Measurements from ENCODE around the gene PTPN12.
A peak's percentile ranks its signal among the peaks of the same experiment; 100 is the strongest.
"Not testable (repeated sequence)": the region's sequence is repeated elsewhere in the genome, so short reads cannot be mapped to it uniquely, and the experiment has no call there.

The PTPN12 gene

GRCh38 chr7:77529279-77529678 is 7.8 kb upstream of the PTPN12 start:
- Histone ChIP-seq H3K4me3 (replicated peaks; ENCODE audit: insufficient read depth, low read length) (no peak overlapping the region), H3K27ac (replicated peaks) (no peak overlapping the region), H3K27me3 (ENCODE audit: insufficient read depth, poor library complexity, severe bottlenecking) (no peaks in the 10 kb centered on the region)
- peak in 1 of 2 experiments; percentile 29 for DNase-seq (ENCODE audit: low read depth in 1 of 2, low spot score in 1 of 2)
- no peak for TF ChIP-seq POLR2AphosphoS5 (IDR thresholded peaks at IDR 0.05; ENCODE audit: low read depth)
- no peak for TF ChIP-seq CTCF (IDR thresholded peaks at IDR 0.05; ENCODE audit: insufficient read depth, low read length)
- TF ChIP-seq REST (IDR thresholded peaks at IDR 0.05; ENCODE audit: insufficient replicate concordance, low read depth), result no peak
- TF ChIP-seq GABPA (IDR thresholded peaks at IDR 0.05; ENCODE audit: low read depth), result no peak
- no peak for TF ChIP-seq SPI1 (IDR thresholded peaks at IDR 0.05; ENCODE audit: borderline replicate concordance, low read depth)

- no peaks in the 10 kb centered on the region for H3K27me3 ChIP-seq (ENCODE audit: insufficient read depth, poor library complexity, severe bottlenecking)
- peak overlapping the region; percentile 57 for H3K27ac ChIP-seq (replicated peaks)
- TF ChIP-seq GABPA (IDR thresholded peaks at IDR 0.05; ENCODE audit: low read depth), result no peak
- no peak for TF ChIP-seq POLR2AphosphoS5 (IDR thresholded peaks at IDR 0.05; ENCODE audit: low read depth)
- peak; percentile 28; the same call in 1 of the 2 replicates for TF ChIP-seq SPI1 (IDR thresholded peaks at IDR 0.05; ENCODE audit: borderline replicate concordance, low read depth)
- H3K4me3 ChIP-seq (replicated peaks; ENCODE audit: insufficient read depth, low read length), result no peak overlapping the region
- DNase-seq (ENCODE audit: low read depth in 1 of 2, low spot score in 1 of 2), result peak in 1 of 2 experiments; percentile 55
These were observed 6.1 kb upstream of the PTPN12 start for GRCh38 chr7:77531038-77531437.

- Histone ChIP-seq H3K27me3 (ENCODE audit: insufficient read depth, poor library complexity, severe bottlenecking) (no peaks in the 10 kb centered on the region), H3K4me3 (replicated peaks; ENCODE audit: insufficient read depth, low read length) (no peak overlapping the region), H3K27ac (replicated peaks) (peak overlapping the region; percentile 16; the same call in 1 of the 2 replicates)
- no peak for TF ChIP-seq POLR2AphosphoS5 (IDR thresholded peaks at IDR 0.05; ENCODE audit: low read depth)
- no peak for TF ChIP-seq CTCF (IDR thresholded peaks at IDR 0.05; ENCODE audit: insufficient read depth, low read length)
- TF ChIP-seq GABPA (IDR thresholded peaks at IDR 0.05; ENCODE audit: low read depth), result no peak
- TF ChIP-seq REST (IDR thresholded peaks at IDR 0.05; ENCODE audit: insufficient replicate concordance, low read depth), result no peak
- no peak for TF ChIP-seq SPI1 (IDR thresholded peaks at IDR 0.05; ENCODE audit: borderline replicate concordance, low read depth)
- no peak for DNase-seq (ENCODE audit: low read depth in 1 of 2, low spot score in 1 of 2)
These were observed 4.8 kb upstream of the PTPN12 start for GRCh38 chr7:77532247-77532646.

- H3K4me3 ChIP-seq (replicated peaks; ENCODE audit: insufficient read depth, low read length); H3K27ac ChIP-seq (replicated peaks); H3K27me3 ChIP-seq (ENCODE audit: insufficient read depth, poor library complexity, severe bottlenecking); DNase-seq (ENCODE audit: low read depth in 1 of 2, low spot score in 1 of 2): not testable (repeated sequence)
These were observed 4.4 kb upstream of the PTPN12 start for GRCh38 chr7:77532732-77533131.

- H3K27me3 ChIP-seq (ENCODE audit: insufficient read depth, poor library complexity, severe bottlenecking); H3K27ac ChIP-seq (replicated peaks); DNase-seq (ENCODE audit: low read depth in 1 of 2, low spot score in 1 of 2); H3K4me3 ChIP-seq (replicated peaks; ENCODE audit: insufficient read depth, low read length): not testable (repeated sequence)
These were observed 3.0 kb upstream of the PTPN12 start for GRCh38 chr7:77534046-77534445.
